ENCODE results near the gene POLG.
A peak's percentile ranks its signal among the peaks of the same experiment; 100 is the strongest.

Gene POLG

DNA sequence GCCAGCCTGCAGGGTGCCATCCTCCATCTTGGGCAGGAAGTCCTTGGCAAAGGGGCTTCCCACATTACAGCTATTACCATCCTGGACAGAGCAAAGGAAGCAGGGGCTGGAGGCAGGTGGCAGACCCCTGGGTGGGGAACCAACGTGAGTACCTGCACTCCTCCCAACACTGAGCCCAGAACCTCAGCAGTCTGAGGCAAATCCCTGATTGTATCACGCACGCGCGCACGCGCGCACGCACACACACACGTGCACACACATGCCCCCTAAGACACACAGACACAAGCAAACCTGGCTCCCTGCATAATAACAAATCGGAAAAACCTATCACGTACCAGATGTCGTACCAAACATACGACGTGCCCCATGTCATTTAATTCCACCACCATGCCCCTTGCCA is 11.8 kb downstream of the POLG start:
- no peak for DNase-seq
- TF ChIP-seq, protein P1, sequence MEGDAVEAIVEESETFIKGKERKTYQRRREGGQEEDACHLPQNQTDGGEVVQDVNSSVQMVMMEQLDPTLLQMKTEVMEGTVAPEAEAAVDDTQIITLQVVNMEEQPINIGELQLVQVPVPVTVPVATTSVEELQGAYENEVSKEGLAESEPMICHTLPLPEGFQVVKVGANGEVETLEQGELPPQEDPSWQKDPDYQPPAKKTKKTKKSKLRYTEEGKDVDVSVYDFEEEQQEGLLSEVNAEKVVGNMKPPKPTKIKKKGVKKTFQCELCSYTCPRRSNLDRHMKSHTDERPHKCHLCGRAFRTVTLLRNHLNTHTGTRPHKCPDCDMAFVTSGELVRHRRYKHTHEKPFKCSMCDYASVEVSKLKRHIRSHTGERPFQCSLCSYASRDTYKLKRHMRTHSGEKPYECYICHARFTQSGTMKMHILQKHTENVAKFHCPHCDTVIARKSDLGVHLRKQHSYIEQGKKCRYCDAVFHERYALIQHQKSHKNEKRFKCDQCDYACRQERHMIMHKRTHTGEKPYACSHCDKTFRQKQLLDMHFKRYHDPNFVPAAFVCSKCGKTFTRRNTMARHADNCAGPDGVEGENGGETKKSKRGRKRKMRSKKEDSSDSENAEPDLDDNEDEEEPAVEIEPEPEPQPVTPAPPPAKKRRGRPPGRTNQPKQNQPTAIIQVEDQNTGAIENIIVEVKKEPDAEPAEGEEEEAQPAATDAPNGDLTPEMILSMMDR (IDR thresholded peaks at IDR 0.05; ENCODE audit: low read depth, low read length): no peak
- peaks cover 97% of the 10 kb centered on the region for H3K36me3 ChIP-seq
- no peak overlapping the region for H3K4me3 ChIP-seq (ENCODE audit: low read depth, low read length)
- H3K9me3 ChIP-seq (ENCODE audit: severe bottlenecking): no peaks in the 10 kb centered on the region
- no peaks in the 10 kb centered on the region for H3K27me3 ChIP-seq (ENCODE audit: insufficient read depth, low read depth, severe bottlenecking)
- no peak overlapping the region for H3K27ac ChIP-seq

DNA sequence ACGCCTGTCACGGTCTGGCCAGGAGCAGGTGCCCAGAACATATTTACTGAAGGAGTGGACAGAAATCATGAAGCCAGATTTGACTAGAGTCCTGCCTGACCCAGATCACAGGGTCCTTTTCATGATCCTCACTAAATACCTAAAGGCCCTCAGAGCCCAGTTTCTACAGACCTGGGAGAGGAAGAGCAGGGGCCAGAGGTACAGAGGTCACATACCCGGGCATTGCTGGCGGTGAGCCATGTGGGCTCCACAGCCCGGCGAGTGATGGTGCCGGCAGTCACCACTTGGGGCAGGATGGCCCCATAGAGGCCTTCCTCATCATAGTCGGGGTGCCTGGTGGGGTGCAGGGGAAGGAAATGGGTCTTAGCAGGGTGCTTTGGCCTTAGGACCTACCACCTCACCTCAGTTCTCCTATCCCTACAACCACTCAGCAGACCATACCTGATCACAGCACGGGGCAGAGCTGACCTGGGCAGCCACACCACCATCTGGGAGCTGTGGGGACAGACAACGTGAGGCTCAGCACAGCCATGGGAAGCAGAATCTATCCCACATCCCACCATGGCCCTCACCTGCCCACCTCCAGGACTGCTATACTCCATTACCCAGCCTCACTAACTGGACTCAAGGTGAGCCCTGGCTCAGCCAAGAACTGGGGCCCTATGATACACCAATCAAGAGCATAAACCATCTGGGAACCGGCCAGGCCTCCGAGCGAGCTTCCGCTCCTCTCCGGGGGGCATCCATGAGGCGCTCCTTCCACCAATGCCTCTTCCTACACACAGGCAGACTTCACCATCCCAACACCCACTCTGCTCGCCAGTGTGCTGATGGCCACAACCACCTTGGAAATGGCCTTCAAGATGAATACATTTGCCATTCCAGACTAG is 12.9 kb downstream of the POLG start:
- no peak overlapping the region for H3K4me3 ChIP-seq (ENCODE audit: low read depth, low read length)
- DNase-seq: no peak
- TF ChIP-seq, protein P1 (IDR thresholded peaks at IDR 0.05; ENCODE audit: low read depth, low read length): 0 out of 2 replicates have a peak, but pooled peaks have one; percentile 16
- H3K27me3 ChIP-seq (ENCODE audit: insufficient read depth, low read depth, severe bottlenecking): no peaks in the 10 kb centered on the region
- peaks cover 97% of the 10 kb centered on the region for H3K36me3 ChIP-seq
- H3K27ac ChIP-seq: no peak overlapping the region
- H3K9me3 ChIP-seq (ENCODE audit: severe bottlenecking): no peaks in the 10 kb centered on the region

DNA sequence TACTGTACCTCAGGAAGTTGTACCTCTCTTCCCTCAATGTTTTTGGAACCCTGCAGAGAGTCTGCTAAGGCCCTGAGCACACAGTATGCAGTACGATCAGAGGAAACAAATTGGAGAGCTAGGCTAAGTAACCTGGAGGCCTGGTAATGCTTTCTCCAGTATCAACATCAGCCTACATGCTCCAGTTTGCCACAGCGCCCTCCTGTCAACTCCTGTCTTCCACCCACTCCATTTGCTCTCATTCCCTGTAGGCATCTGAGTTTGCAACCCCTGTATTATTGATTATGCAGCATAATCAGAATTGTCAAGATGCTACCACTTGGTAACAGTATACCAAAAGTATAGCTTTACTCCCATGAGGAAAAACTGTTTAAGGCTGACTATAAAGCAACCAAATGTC is 14.4 kb downstream of the POLG start:
- H3K36me3 ChIP-seq: peaks cover 97% of the 10 kb centered on the region
- no peak for DNase-seq
- H3K4me3 ChIP-seq (ENCODE audit: low read depth, low read length): no peak overlapping the region
- H3K27ac ChIP-seq: no peak overlapping the region
- H3K9me3 ChIP-seq (ENCODE audit: severe bottlenecking): no peaks in the 10 kb centered on the region
- TF ChIP-seq, protein P1 (IDR thresholded peaks at IDR 0.05; ENCODE audit: low read depth, low read length): no peak
- H3K27me3 ChIP-seq (ENCODE audit: insufficient read depth, low read depth, severe bottlenecking): no peaks in the 10 kb centered on the region

DNA sequence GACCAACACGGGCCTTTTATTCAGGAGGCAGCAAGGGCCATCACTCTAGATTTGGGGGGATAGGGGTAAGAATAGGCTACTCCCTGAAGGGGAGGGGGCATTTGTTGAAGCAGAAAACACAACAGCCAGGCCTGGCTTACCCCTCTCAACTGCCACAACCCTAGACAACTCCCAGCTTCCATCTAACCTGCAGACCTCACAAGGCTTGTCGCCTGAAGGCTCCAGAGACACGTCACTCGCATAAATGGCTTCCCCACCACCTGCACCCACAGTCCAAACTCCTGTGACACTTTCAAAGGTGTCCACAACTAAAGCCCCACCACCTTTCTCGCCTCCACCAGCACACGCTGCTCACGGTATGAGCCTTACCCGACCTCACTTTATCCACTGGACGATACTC is 14.9 kb downstream of the POLG start:
- Histone ChIP-seq H3K27ac (no peak overlapping the region), H3K27me3 (ENCODE audit: insufficient read depth, low read depth, severe bottlenecking) (no peaks in the 10 kb centered on the region), H3K36me3 (peaks cover 99% of the 10 kb centered on the region), H3K4me3 (ENCODE audit: low read depth, low read length) (no peak overlapping the region), H3K9me3 (ENCODE audit: severe bottlenecking) (no peaks in the 10 kb centered on the region)
- no peak for DNase-seq
- TF ChIP-seq, protein P1 (IDR thresholded peaks at IDR 0.05; ENCODE audit: low read depth, low read length): no peak

DNA sequence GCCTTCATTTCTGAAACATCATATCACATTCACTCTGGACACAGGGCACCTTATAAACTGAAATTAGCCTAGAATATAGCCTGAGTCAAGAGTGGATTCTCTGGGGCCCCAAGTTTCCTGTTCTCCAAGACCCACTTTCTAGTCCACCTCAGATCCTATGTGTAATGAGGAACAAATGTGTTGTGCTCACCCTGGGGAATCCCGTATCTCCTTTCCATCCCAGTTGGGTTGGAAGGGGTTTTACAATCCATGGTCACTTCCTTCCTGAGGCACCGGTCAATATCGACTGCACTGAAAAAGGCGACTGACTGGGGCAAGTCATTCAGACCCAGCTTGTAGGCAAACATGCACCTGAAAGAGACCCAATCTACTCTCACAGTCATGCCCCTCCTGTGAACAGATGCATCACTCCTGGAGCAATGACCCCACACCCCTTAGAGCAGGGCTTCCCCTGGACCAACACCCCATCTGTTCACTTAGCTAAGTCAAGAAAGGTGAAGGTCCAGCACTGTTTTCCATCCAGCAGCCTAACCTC is 17.4 kb downstream of the POLG start:
- H3K27me3 ChIP-seq (ENCODE audit: insufficient read depth, low read depth, severe bottlenecking): no peaks in the 10 kb centered on the region
- peaks cover 93% of the 10 kb centered on the region for H3K36me3 ChIP-seq
- H3K4me3 ChIP-seq (ENCODE audit: low read depth, low read length): no peak overlapping the region
- H3K27ac ChIP-seq: no peak overlapping the region
- no peak for DNase-seq
- H3K9me3 ChIP-seq (ENCODE audit: severe bottlenecking): no peaks in the 10 kb centered on the region
- TF ChIP-seq, protein P1 (IDR thresholded peaks at IDR 0.05; ENCODE audit: low read depth, low read length): no peak

All from WERI-Rb-1 (cell line).